Stimulated activated CD4-positive, alpha-beta T cell treated with anti-CD3 and anti-CD28 coated beads, Interleukin-12 subunit alpha, Interleukin-12 subunit beta, amount 100 ng/mL, for 24 hours (primary cell): ENCODE results near the gene PEMT.
A peak's percentile ranks its signal among the peaks of the same experiment; 100 is the strongest.

Source experiments
- DNase-seq, 2 experiments: peaks; one replicate each; pipeline ENCODE4 v3.0.0-alpha.2; 2020; ENCODE audit warnings: low read depth in 2 of 2

PEMT gene

GRCh38 chr17:17570798-17571716 is 20.5 kb downstream of the PEMT start:
- no peak for DNase-seq

- DNase-seq = no peak
These were observed 21.2 kb downstream of the PEMT start for GRCh38 chr17:17570140-17570797.

GRCh38 chr17:17569691-17570090 is 21.8 kb downstream of the PEMT start:
- DNase-seq = no peak

- peak; percentile 20 to 60 for DNase-seq
These were observed 22.7 kb downstream of the PEMT start for GRCh38 chr17:17568772-17569195.

GRCh38 chr17:17567631-17568030 is 23.9 kb downstream of the PEMT start:
- DNase-seq = no peak

- DNase-seq = no peak
These were observed 24.5 kb downstream of the PEMT start for GRCh38 chr17:17566896-17567513.

GRCh38 chr17:17565471-17566339 is 25.8 kb downstream of the PEMT start:
- DNase-seq = no peak

GRCh38 chr17:17564896-17565295 is 26.6 kb downstream of the PEMT start:
- no peak for DNase-seq

- DNase-seq = no peak
These were observed 27.2 kb downstream of the PEMT start for GRCh38 chr17:17564323-17564722.

- no peak for DNase-seq
These were observed 28.0 kb downstream of the PEMT start for GRCh38 chr17:17563530-17563929.

- no peak for DNase-seq
These were observed 29.4 kb downstream of the PEMT start for GRCh38 chr17:17562146-17562511.

GRCh38 chr17:17561408-17562145 is 29.9 kb downstream of the PEMT start:
- no peak for DNase-seq

GRCh38 chr17:17560975-17561374 is 30.5 kb downstream of the PEMT start:
- DNase-seq = no peak

- no peak for DNase-seq
These were observed 31.3 kb downstream of the PEMT start for GRCh38 chr17:17560167-17560566.

- DNase-seq = no peak
These were observed 32.3 kb downstream of the PEMT start for GRCh38 chr17:17559164-17559563.

- DNase-seq = no peak
These were observed 33.1 kb downstream of the PEMT start for GRCh38 chr17:17558431-17558830.

- DNase-seq = no peak
These were observed 33.7 kb downstream of the PEMT start for GRCh38 chr17:17557796-17558195.

- DNase-seq = no peak
These were observed 34.8 kb downstream of the PEMT start for GRCh38 chr17:17556671-17557070.

- DNase-seq = no peak
These were observed 35.6 kb downstream of the PEMT start for GRCh38 chr17:17555906-17556305.

- no peak for DNase-seq
These were observed 36.4 kb downstream of the PEMT start for GRCh38 chr17:17555151-17555550.

- DNase-seq = no peak
These were observed 37.2 kb downstream of the PEMT start for GRCh38 chr17:17554266-17554665.
